Testis (tissue), 3 donors: ENCODE measurements around the gene CORO2B. TPM values are rescaled to one million over a fixed set of nuclear protein-coding genes. Genes with fewer than 3 reads are reported as not detected.
A peak's percentile ranks its signal among the peaks of the same experiment; 100 is the strongest.

Experiments
- DNase-seq: peaks from one replicate; pipeline ENCODE4 v3.0.0-alpha.2; 2019
- H3K27ac ChIP-seq, 2 donors: fragments of 200-600 bp; sonication (generic); one replicate each; pipeline ENCODE4 v1.5.1; 2019
- H3K27me3 ChIP-seq: fragments of 200-600 bp; sonication (generic); one replicate; pipeline ENCODE4 v1.5.1; 2019
- H3K36me3 ChIP-seq: fragments of 200-600 bp; sonication (generic); one replicate; pipeline ENCODE4 v1.5.1; 2017; ENCODE audit warnings: low read depth; ENCODE audit errors: missing control alignments
- H3K4me1 ChIP-seq: fragments of 200-600 bp; sonication (generic); one replicate; pipeline ENCODE4 v1.5.1; 2019
- H3K4me3 ChIP-seq, 2 donors: fragments of 200-600 bp; sonication (generic); one replicate each; pipeline ENCODE4 v1.5.1; 2017 to 2019
- H3K9me3 ChIP-seq: fragments of 200-600 bp; sonication (generic); one replicate; pipeline ENCODE4 v1.5.1; 2017
- CTCF ChIP-seq, 3 experiments: fragments of 450-650 bp in 2 of 3; fragments of 200-600 bp in 1 of 3; sonication (generic) in 1 of 3; IDR thresholded peaks; one replicate each; pipeline ENCODE4 v1.5.1; 2016 to 2019; ENCODE audit warnings: antibody characterized with exemption in 3 of 3, mild to moderate bottlenecking in 2 of 3, moderate library complexity in 1 of 3
- POLR2A ChIP-seq: fragments of 450-650 bp; IDR thresholded peaks from one replicate; pipeline ENCODE4 v1.6.1; 2017; ENCODE audit warnings: antibody characterized with exemption, mild to moderate bottlenecking, moderate library complexity
- WGBS, 2 donors: methylation state at CpG; one replicate each; pipeline ENCODE4 v1.1.5; 2018; 5-methylcytosine and 5-hydroxymethylcytosine counted together
- intact Hi-C: fragments of 100-400 bp; cut with DNase I; formaldehyde crosslinking; loops from one replicate; pipeline ENCODE4 v1.15.1; 2023; ENCODE audit warnings: low total_unique reads
- polyA plus RNA-seq: library from polyadenylated mRNA; stranded (reverse); fragments of 350-450 nt; fragmentation: Illumina TruSeq; extraction: RNeasy Lipid Tissue Mini Kit (QIAGEN cat#74804); gene quantifications from one replicate; pipeline ENCODE4 v1.2.3, GENCODE V29; 2014; ENCODE audit warnings: low read depth, low replicate concordance; ENCODE audit not compliant: insufficient read depth
- total RNA-seq, 2 donors: library from RNA; depleted of rRNA; stranded (reverse); fragments of >200 nt; gene quantifications; one replicate each; pipeline ENCODE4 v1.2.3, GENCODE V29; 2016

The CORO2B gene
- total and polyA plus RNA-seq, 3 donors from 2014 or later: 1.4 to 4.3 (median 2.2) TPM

GRCh38 chr15:68550498-68551295, 28.1 kb upstream of the CORO2B start:
- no peak overlapping the region for H3K4me3 ChIP-seq
- H3K27me3 ChIP-seq: no peaks in the 10 kb centered on the region
- intact Hi-C loops: loop anchor here (10.0 kb wide), 1 partner anchor 324 kb away; no protein-coding TSS in a partner anchor
- WGBS, 2 donors: 27 to 50% methylated on average over 11 to 20 of the region's 20 CpGs
- H3K36me3 ChIP-seq: no peaks in the 10 kb centered on the region
- TF ChIP-seq POLR2A (no peak), CTCF (IDR thresholded peaks at IDR 0.05) (peak; percentile 72 to 95 (median 89))
- no peaks in the 10 kb centered on the region for H3K4me1 ChIP-seq
- no peaks in the 10 kb centered on the region for H3K9me3 ChIP-seq
- DNase-seq: peak; percentile 92
- H3K27ac ChIP-seq: no peak overlapping the region

- Histone ChIP-seq H3K27me3 (no peaks in the 10 kb centered on the region), H3K4me3 (no peak overlapping the region), H3K36me3 (no peaks in the 10 kb centered on the region), H3K27ac (no peak overlapping the region), H3K4me1 (no peaks in the 10 kb centered on the region), H3K9me3 (no peaks in the 10 kb centered on the region)
- no peak for DNase-seq
- TF ChIP-seq POLR2A: no peak
- no peak for TF ChIP-seq CTCF (IDR thresholded peaks at IDR 0.05)
- 88 to 91% methylated on average over 4 to 5 of the region's 5 CpGs for WGBS, 2 donors
- intact Hi-C loops: loop anchor here (10.0 kb wide), 1 partner anchor 324 kb away; no protein-coding TSS in a partner anchor
Measured at GRCh38 chr15:68551296-68551635, 27.5 kb upstream of the CORO2B start.

GRCh38 chr15:68552344-68552743, 26.4 kb upstream of the CORO2B start:
- DNase-seq: no peak
- H3K9me3 ChIP-seq: no peaks in the 10 kb centered on the region
- no peak overlapping the region for H3K4me3 ChIP-seq
- no peak for TF ChIP-seq CTCF (IDR thresholded peaks at IDR 0.05)
- no peak for TF ChIP-seq POLR2A
- intact Hi-C loops: loop anchor here (10.0 kb wide), 1 partner anchor 322 kb away; no protein-coding TSS in a partner anchor
- no peaks in the 10 kb centered on the region for H3K36me3 ChIP-seq
- H3K27ac ChIP-seq: no peak overlapping the region
- H3K4me1 ChIP-seq: no peaks in the 10 kb centered on the region
- WGBS, 2 donors: 61 to 80% methylated on average over 6 of the region's 6 CpGs
- no peaks in the 10 kb centered on the region for H3K27me3 ChIP-seq

GRCh38 chr15:68552773-68553172, 26.0 kb upstream of the CORO2B start:
- 49 to 59% methylated on average over 6 of the region's 6 CpGs for WGBS, 2 donors
- DNase-seq: no peak

More at GRCh38 chr15:68552773-68553172, 26.0 kb upstream of the CORO2B start:
- intact Hi-C loops: loop anchor here (10.0 kb wide), 1 partner anchor 322 kb away; no protein-coding TSS in a partner anchor
- H3K4me3 ChIP-seq: no peak overlapping the region
- H3K27me3 ChIP-seq: no peaks in the 10 kb centered on the region
- no peaks in the 10 kb centered on the region for H3K36me3 ChIP-seq
- H3K4me1 ChIP-seq: no peaks in the 10 kb centered on the region
- TF ChIP-seq POLR2A: no peak
- TF ChIP-seq CTCF (IDR thresholded peaks at IDR 0.05): no peak
- no peak overlapping the region for H3K27ac ChIP-seq
- no peaks in the 10 kb centered on the region for H3K9me3 ChIP-seq
